K562 (cell line): ENCODE measurements around the gene HFE. TPM values are rescaled to one million over a fixed set of nuclear protein-coding genes. Genes with fewer than 3 reads are reported as not detected.

ENCODE experiments used
- ARNT ChIP-seq, 2 experiments: fragments of 450-650 bp; IDR thresholded peaks; 2 replicates each; pipeline ENCODE4 v1.6.1; 2016; ENCODE audit warnings: mild to moderate bottlenecking in 1 of 2
- BRD9 ChIP-seq: fragments of 450-650 bp; IDR thresholded peaks from 2 replicates; pipeline ENCODE4 v1.6.1; 2018; ENCODE audit warnings: low read depth; ENCODE audit not compliant: partially characterized antibody
- CBX3 ChIP-seq, 2 experiments: IDR thresholded peaks; 1 replicate in 1 of 2; 2 replicates in 1 of 2; pipeline ENCODE4 v1.6.1; 2012; ENCODE audit warnings: inconsistent platforms in 2 of 2, low read length in 2 of 2, borderline replicate concordance in 1 of 2, control low read depth in 1 of 2
- DEAF1 ChIP-seq: fragments of 450-650 bp; formaldehyde crosslinking; IDR thresholded peaks from 2 replicates; pipeline ENCODE4 v1.4.0; 2020; ENCODE audit warnings: mild to moderate bottlenecking, moderate library complexity
- ELF1 ChIP-seq: fragments of 200-800 bp; sonication (Bioruptor generic); IDR thresholded peaks from 2 replicates; pipeline ENCODE4 v1.6.1; 2016; ENCODE audit warnings: missing genetic modification characterization, missing compliant biosample characterization
- HDAC1 ChIP-seq, 2 experiments: fragments of 450-650 bp; IDR thresholded peaks; 2 replicates each; pipeline ENCODE4 v1.6.1; 2016 to 2017; ENCODE audit warnings: inconsistent platforms in 1 of 2, mild to moderate bottlenecking in 1 of 2, moderate library complexity in 1 of 2
- HDAC2 ChIP-seq: fragments of 450-650 bp; IDR thresholded peaks from 2 replicates; pipeline ENCODE4 v1.6.1; 2016; ENCODE audit warnings: mild to moderate bottlenecking
- ILK ChIP-seq: fragments of 450-650 bp; IDR thresholded peaks from 2 replicates; pipeline ENCODE4 v1.6.1; 2016; ENCODE audit warnings: missing genetic modification characterization, low read depth, mild to moderate bottlenecking, missing compliant biosample characterization, moderate library complexity, borderline replicate concordance
- IRF9 ChIP-seq: fragments of 450-650 bp; IDR thresholded peaks from 2 replicates; pipeline ENCODE4 v1.6.1; 2016; ENCODE audit warnings: missing biosample characterization, missing genetic modification characterization
- L3MBTL2 ChIP-seq: fragments of 450-650 bp; IDR thresholded peaks from 2 replicates; pipeline ENCODE4 v1.6.1; 2016; ENCODE audit warnings: mild to moderate bottlenecking, moderate library complexity
- MLLT1 ChIP-seq, 2 experiments: fragments of 450-650 bp; IDR thresholded peaks; 2 replicates each; pipeline ENCODE4 v1.6.1; 2016
- MTA1 ChIP-seq: fragments of 450-650 bp; IDR thresholded peaks from 2 replicates; pipeline ENCODE4 v1.6.1; 2017; ENCODE audit warnings: borderline replicate concordance
- NR3C1 ChIP-seq: sonication (generic); formaldehyde crosslinking; IDR thresholded peaks from 2 replicates; pipeline ENCODE4 v1.8.1; 2022; ENCODE audit warnings: missing genetic modification reagents
- PKNOX1 ChIP-seq: fragments of 450-650 bp; IDR thresholded peaks from 2 replicates; pipeline ENCODE4 v1.6.1; 2016
- RCOR1 ChIP-seq, 2 experiments: IDR thresholded peaks; 2 replicates each; pipeline ENCODE4 v1.6.1; 2012; ENCODE audit warnings: low read depth in 2 of 2, low read length in 2 of 2, borderline replicate concordance in 1 of 2, improper control_type of control experiment in 1 of 2
- SNIP1 ChIP-seq: fragments of 450-650 bp; IDR thresholded peaks from 2 replicates; pipeline ENCODE4 v1.7.1; 2017; ENCODE audit warnings: low read depth, mild to moderate bottlenecking
- SOX6 ChIP-seq: fragments of 450-650 bp; IDR thresholded peaks from 2 replicates; pipeline ENCODE4 v1.6.1; 2014; ENCODE audit warnings: mild to moderate bottlenecking
- TCF3 ChIP-seq: sonication (generic); formaldehyde crosslinking; IDR thresholded peaks from 2 replicates; pipeline ENCODE4 v1.4.0; 2020; ENCODE audit warnings: mild to moderate bottlenecking, missing genetic modification reagents
- ZBTB2 ChIP-seq: fragments of 450-650 bp; IDR thresholded peaks from 2 replicates; pipeline ENCODE4 v1.6.1; 2016; ENCODE audit warnings: antibody characterized with exemption
- ZC3H8 ChIP-seq: fragments of 450-650 bp; IDR thresholded peaks from 2 replicates; pipeline ENCODE4 v1.6.1; 2017
- ZKSCAN1 ChIP-seq: fragments of 150-350 bp; IDR thresholded peaks from 2 replicates; pipeline ENCODE4 v1.6.1; 2016; ENCODE audit warnings: low read depth, low read length
- ZNF24 ChIP-seq: fragments of 450-650 bp; IDR thresholded peaks from 2 replicates; pipeline ENCODE4 v1.6.1; 2016
- polyA plus RNA-seq, 8 experiments: library from polyadenylated mRNA; depleted of rRNA in 4 of 8; stranded (reverse) in 5 of 8; unstranded in 3 of 8; fragments of >200 nt; fragmentation: Nextera tagmentation in 2 of 8; fragmentation: Illumina TruSeq in 1 of 8; extraction: Ambion mirVana in 2 of 8; extraction: Trizol in 1 of 8; gene quantifications; 2 replicates each; pipeline versions ENCODE4 v1.2.1 to v1.2.3, GENCODE V29; 2011 to 2014; ENCODE audit warnings: inconsistent platforms in 1 of 8, missing spikeins in 1 of 8
- total RNA-seq, 7 experiments: library from RNA; depleted of rRNA in 6 of 7; stranded (reverse); fragments of >200 nt in 6 of 7; fragmentation: Illumina TruSeq in 2 of 7; extraction: Trizol in 2 of 7; gene quantifications; 2 replicates each; pipeline versions ENCODE4 v1.2.1 to v1.2.3, GENCODE V29; 2011 to 2021; ENCODE audit warnings: low replicate concordance in 1 of 7

Gene HFE
- total and polyA plus RNA-seq, 9 of the 15 experiments (the other 6 are each of a cell fraction or from before 2014, with no cell fraction given), result 0.14 to 1.2 (median 0.76) TPM

- TF ChIP-seq ELF1, result no peak
- TF ChIP-seq TCF3 (CRISPR knock-in tag), result no peak
- TF ChIP-seq ZBTB2, result 0 out of 2 replicates have a peak, but pooled peaks have one; percentile 28
- TF ChIP-seq MLLT1 (IDR thresholded peaks at IDR 0.05), result peak in 1 of 2 experiments; percentile 82; a peak in 2 of 4 replicates
- no peak for TF ChIP-seq NR3C1 (CRISPR knock-in tag)
- TF ChIP-seq ZKSCAN1, result no peak
- peak; percentile 44; the same call in 1 of the 2 replicates for TF ChIP-seq L3MBTL2
- TF ChIP-seq HDAC2, result peak; percentile 96
- TF ChIP-seq CBX3 (IDR thresholded peaks at IDR 0.05; ENCODE audit: borderline replicate concordance in 1 of 2, low read length in 2 of 2), result peak in 1 of 2 experiments; percentile 88; a peak in 2 of 3 replicates
- TF ChIP-seq ARNT (IDR thresholded peaks at IDR 0.05), result peak; percentile 63 to 67; a peak in 3 of 4 replicates
- TF ChIP-seq BRD9, result peak; percentile 68
- TF ChIP-seq MTA1, result peak; percentile 67; the same call in 1 of the 2 replicates
- TF ChIP-seq RCOR1 (IDR thresholded peaks at IDR 0.05; ENCODE audit: borderline replicate concordance in 1 of 2, low read depth in 2 of 2, low read length in 2 of 2), result peak in 1 of 2 experiments; percentile 94; a peak in 2 of 4 replicates
- peak in 1 of 2 experiments; percentile 55; a peak in 2 of 4 replicates for TF ChIP-seq HDAC1 (IDR thresholded peaks at IDR 0.05)
- peak; percentile 56; the same call in 1 of the 2 replicates for TF ChIP-seq PKNOX1
- peak; percentile 78 for TF ChIP-seq ZNF24
- TF ChIP-seq SNIP1, result no peak
- TF ChIP-seq ZC3H8, result 0 out of 2 replicates have a peak, but pooled peaks have one; percentile 36
- TF ChIP-seq SOX6, result peak; percentile 53
- no peak for TF ChIP-seq IRF9 (tag)
- TF ChIP-seq DEAF1 (CRISPR knock-in tag), result peak; percentile 81
- TF ChIP-seq ILK (tag), result no peak
Measured at GRCh38 chr6:26064619-26065257, 22.5 kb upstream of the HFE start (continued).
